Sigmoid colon (tissue), 7 donors: ENCODE data around the gene DUSP23. TPM values are rescaled to one million over a fixed set of nuclear protein-coding genes. Genes with fewer than 3 reads are reported as not detected.

Experiments used
- DNase-seq: peaks from one replicate; pipeline ENCODE4 v3.0.0-alpha.2; 2019
- H3K27ac ChIP-seq, 4 donors: fragments of 200-600 bp; sonication (generic); one replicate each; pipeline ENCODE4 v1.5.1; 2016 to 2019; ENCODE audit warnings: mild to moderate bottlenecking in 1 of 4
- H3K27me3 ChIP-seq, 3 donors: fragments of 200-600 bp; sonication (generic); one replicate each; pipeline ENCODE4 v1.5.1; 2019; ENCODE audit warnings: mild to moderate bottlenecking in 1 of 3
- H3K36me3 ChIP-seq, 4 donors: fragments of 200-600 bp; sonication (generic); one replicate each; pipeline ENCODE4 v1.5.1; 2016 to 2019
- H3K4me1 ChIP-seq, 4 donors: fragments of 200-600 bp; sonication (generic); one replicate each; pipeline ENCODE4 v1.5.1; 2017 to 2019
- H3K4me3 ChIP-seq, 4 donors: fragments of 200-600 bp; sonication (generic); one replicate each; pipeline ENCODE4 v1.5.1; 2017 to 2019; ENCODE audit warnings: mild to moderate bottlenecking in 2 of 4, moderate library complexity in 1 of 4
- H3K9me3 ChIP-seq, 4 donors: fragments of 200-600 bp in 3 of 4; sonication (generic) in 3 of 4; one replicate each; pipeline versions ENCODE4 v1.5.1 to v1.6.1; 2013 to 2019
- CTCF ChIP-seq, 4 experiments: fragments of 450-650 bp in 3 of 4; fragments of 200-600 bp in 1 of 4; IDR thresholded peaks; one replicate each; pipeline ENCODE4 v1.5.1; 2016 to 2019; ENCODE audit warnings: antibody characterized with exemption in 4 of 4, mild to moderate bottlenecking in 3 of 4, moderate library complexity in 2 of 4
- EP300 ChIP-seq, 4 donors: sonication (generic); formaldehyde crosslinking; IDR thresholded peaks; one replicate each; pipeline ENCODE4 v1.6.1; 2017; ENCODE audit warnings: antibody characterized with exemption in 4 of 4
- POLR2A ChIP-seq, 2 donors: fragments of 450-650 bp; IDR thresholded peaks; one replicate each; pipeline ENCODE4 v1.6.1; 2016; ENCODE audit warnings: antibody characterized with exemption in 2 of 2, mild to moderate bottlenecking in 2 of 2, moderate library complexity in 2 of 2
- POLR2AphosphoS5 ChIP-seq, 4 donors: sonication (generic); formaldehyde crosslinking; IDR thresholded peaks; one replicate each; pipeline ENCODE4 v1.6.1; 2017; ENCODE audit warnings: antibody characterized with exemption in 4 of 4
- WGBS, 2 donors: extraction: QIAGEN DNeasy Blood & Tissue Kit; methylation state at CpG; one replicate each; pipeline ENCODE4 v1.1.7; 2013; 5-methylcytosine and 5-hydroxymethylcytosine counted together
- intact Hi-C: fragments of 100-400 bp; cut with DNase I; formaldehyde crosslinking; loops from one replicate; pipeline ENCODE4 v1.15.1; 2023
- polyA plus RNA-seq, 3 donors: library from polyadenylated mRNA; stranded (reverse); fragments of 200-250 nt; gene quantifications; one replicate each; pipeline ENCODE4 v1.2.3, GENCODE V29; 2013
- total RNA-seq, 4 donors: library from RNA; depleted of rRNA; stranded (reverse); fragments of >200 nt; gene quantifications; one replicate each; pipeline ENCODE4 v1.1.0, GENCODE V29; 2016
- donor health status: healthy with polysubstance abuse.
- donor health status: Bipolar disorder and iron deficiency.
- donor health status: healthy.

Gene DUSP23
- total and polyA plus RNA-seq, 7 donors = 40.4 to 88.7 (median 59.1) TPM

- TF ChIP-seq CTCF (IDR thresholded peaks at IDR 0.05) (no peak), POLR2A (IDR thresholded peaks at IDR 0.05) (no peak), EP300 (IDR thresholded peaks at IDR 0.05) (no peak), POLR2AphosphoS5 (IDR thresholded peaks at IDR 0.05) (no peak)
- H3K4me3 ChIP-seq = no peak overlapping the region
- 74 to 77% methylated on average over 7 of the region's 7 CpGs for WGBS, 2 donors
- intact Hi-C loops = no loop called here
- no peak overlapping the region for H3K27ac ChIP-seq
- H3K27me3 ChIP-seq = no peaks in the 10 kb centered on the region
- DNase-seq = no peak
- no peaks in the 10 kb centered on the region for H3K36me3 ChIP-seq
- H3K9me3 ChIP-seq = no peaks in the 10 kb centered on the region
- no peaks in the 10 kb centered on the region for H3K4me1 ChIP-seq
Observed at GRCh38 chr1:159803956-159804689, 23.4 kb downstream of the DUSP23 start.

GRCh38 chr1:159804924-159805323 lies 24.2 kb downstream of the DUSP23 start:
- Histone ChIP-seq H3K9me3 (no peaks in the 10 kb centered on the region), H3K27me3 (no peaks in the 10 kb centered on the region), H3K4me1 (no peaks in the 10 kb centered on the region), H3K27ac (no peak overlapping the region), H3K36me3 (no peaks in the 10 kb centered on the region), H3K4me3 (no peak overlapping the region)
- intact Hi-C loops = loop anchor here (5.0 kb wide), 1 partner anchor 37 kb away; no protein-coding TSS in a partner anchor
- no peak for DNase-seq
- WGBS, 2 donors = 66 to 80% methylated on average over 2 of the region's 2 CpGs
- no peak for TF ChIP-seq POLR2A (IDR thresholded peaks at IDR 0.05)

GRCh38 chr1:159815926-159816325 lies 35.2 kb downstream of the DUSP23 start:
- 89 to 96% methylated on average over 8 of the region's 8 CpGs for WGBS, 2 donors
- H3K4me3 ChIP-seq = no peak overlapping the region
- DNase-seq = no peak
- H3K27ac ChIP-seq = no peak overlapping the region
- H3K36me3 ChIP-seq = no peaks in the 10 kb centered on the region
- TF ChIP-seq CTCF (IDR thresholded peaks at IDR 0.05) (no peak), EP300 (IDR thresholded peaks at IDR 0.05) (no peak), POLR2A (IDR thresholded peaks at IDR 0.05) (no peak), POLR2AphosphoS5 (IDR thresholded peaks at IDR 0.05) (no peak)
- no peaks in the 10 kb centered on the region for H3K4me1 ChIP-seq
- intact Hi-C loops = no loop called here
- H3K9me3 ChIP-seq = no peaks in the 10 kb centered on the region
- no peaks in the 10 kb centered on the region for H3K27me3 ChIP-seq

- H3K9me3 ChIP-seq = no peaks in the 10 kb centered on the region
- no peak for DNase-seq
- H3K27me3 ChIP-seq = no peaks in the 10 kb centered on the region
- no peak overlapping the region for H3K4me3 ChIP-seq
- H3K27ac ChIP-seq = no peak overlapping the region
- TF ChIP-seq POLR2A (IDR thresholded peaks at IDR 0.05) (no peak), CTCF (IDR thresholded peaks at IDR 0.05) (no peak), EP300 (IDR thresholded peaks at IDR 0.05) (no peak), POLR2AphosphoS5 (IDR thresholded peaks at IDR 0.05) (no peak)
- intact Hi-C loops = no loop called here
- 27 to 66% methylated on average over 11 of the region's 11 CpGs for WGBS, 2 donors
- no peaks in the 10 kb centered on the region for H3K4me1 ChIP-seq
- no peaks in the 10 kb centered on the region for H3K36me3 ChIP-seq
Observed at GRCh38 chr1:159817276-159818041, 36.7 kb downstream of the DUSP23 start.

- H3K9me3 ChIP-seq = no peaks in the 10 kb centered on the region
- peaks cover 0 to 19% (median 0%) of the 10 kb centered on the region in 3 donors for H3K27me3 ChIP-seq
- no peaks in the 10 kb centered on the region for H3K4me1 ChIP-seq
- no peak overlapping the region for H3K4me3 ChIP-seq
- no peaks in the 10 kb centered on the region for H3K36me3 ChIP-seq
- DNase-seq = no peak
- TF ChIP-seq CTCF (IDR thresholded peaks at IDR 0.05) (no peak), POLR2AphosphoS5 (IDR thresholded peaks at IDR 0.05) (no peak), EP300 (IDR thresholded peaks at IDR 0.05) (no peak), POLR2A (IDR thresholded peaks at IDR 0.05) (no peak)
- WGBS, 2 donors = 49 to 81% methylated on average over 9 of the region's 9 CpGs
- no peak overlapping the region for H3K27ac ChIP-seq
- intact Hi-C loops = no loop called here
Observed at GRCh38 chr1:159821171-159821867, 40.6 kb downstream of the DUSP23 start.
